Kidney glomerular epithelial cell (primary cell): Measurements from ENCODE around the gene UGGT1.

ENCODE experiments used
- DNase-seq: peaks from one replicate; lab custom pipeline; 2025; lab: John Stamatoyannopoulos, UW

Gene UGGT1

GRCh38 chr2:128090945-128091725 is at the start of gene UGGT1:
TSS of gene UGGT1 (plus strand) at chr2:128091200. CDS start at chr2:128091358, 158 bp downstream.
- DNase-seq: peak; percentile 93

GRCh38 chr2:128041561-128041960 is 49.4 kb upstream of the UGGT1 start:
- no peak for DNase-seq

- no peak for DNase-seq
These were observed 48.0 kb upstream of the UGGT1 start for GRCh38 chr2:128043041-128043440.

- DNase-seq: no peak
These were observed 37.7 kb upstream of the UGGT1 start for GRCh38 chr2:128053331-128053730.

GRCh38 chr2:128054104-128054885 is 36.7 kb upstream of the UGGT1 start:
- no peak for DNase-seq

GRCh38 chr2:128057334-128057733 is 33.7 kb upstream of the UGGT1 start:
- DNase-seq: no peak

GRCh38 chr2:128058114-128058513 is 32.9 kb upstream of the UGGT1 start:
- no peak for DNase-seq

- DNase-seq: no peak
These were observed 28.4 kb upstream of the UGGT1 start for GRCh38 chr2:128062571-128062970.

- no peak for DNase-seq
These were observed 26.6 kb upstream of the UGGT1 start for GRCh38 chr2:128064353-128064752.

- DNase-seq: no peak
These were observed 21.2 kb upstream of the UGGT1 start for GRCh38 chr2:128069769-128070168.

GRCh38 chr2:128073278-128073677 is 17.7 kb upstream of the UGGT1 start:
- DNase-seq: no peak

- no peak for DNase-seq
These were observed 14.4 kb upstream of the UGGT1 start for GRCh38 chr2:128076461-128077106.

GRCh38 chr2:128084757-128085156 is 6.2 kb upstream of the UGGT1 start:
- no peak for DNase-seq

GRCh38 chr2:128086244-128086643 is 4.8 kb upstream of the UGGT1 start:
- no peak for DNase-seq

- no peak for DNase-seq
These were observed 440 bp upstream of the UGGT1 start for GRCh38 chr2:128090575-128090944.

GRCh38 chr2:128091726-128092080 is 703 bp downstream of the UGGT1 start:
- no peak for DNase-seq

- no peak for DNase-seq
These were observed 1.7 kb downstream of the UGGT1 start for GRCh38 chr2:128092656-128093055.

GRCh38 chr2:128093762-128094161 is 2.8 kb downstream of the UGGT1 start:
- no peak for DNase-seq

GRCh38 chr2:128095201-128095600 is 4.2 kb downstream of the UGGT1 start:
- no peak for DNase-seq

GRCh38 chr2:128103407-128103806 is 12.4 kb downstream of the UGGT1 start:
- no peak for DNase-seq

- DNase-seq: no peak
These were observed 14.1 kb downstream of the UGGT1 start for GRCh38 chr2:128105072-128105471.

GRCh38 chr2:128108166-128108565 is 17.2 kb downstream of the UGGT1 start:
- DNase-seq: no peak

GRCh38 chr2:128109243-128109642 is 18.2 kb downstream of the UGGT1 start:
- DNase-seq: no peak
